GM20000 (cell line): Measurements from ENCODE around the gene IL17B.
"Not testable (repeated sequence)": the region's sequence is repeated elsewhere in the genome, so short reads cannot be mapped to it uniquely, and the experiment has no call there.

Experiments
- DNase-seq: peaks from one replicate; pipeline ENCODE4 v3.0.0; 2012; ENCODE audit warnings: low spot score
- CTCF ChIP-seq: IDR thresholded peaks from 2 replicates; pipeline ENCODE4 v1.5.1; 2012; ENCODE audit warnings: mild to moderate bottlenecking, control low read depth; ENCODE audit errors: extremely low read depth, missing control alignments

The IL17B gene

GRCh38 chr5:149405550-149406202, 26.6 kb upstream of the IL17B start:
- DNase-seq = no peak
- TF ChIP-seq CTCF = no peak

- TF ChIP-seq CTCF = no peak
- DNase-seq = no peak
Measured at GRCh38 chr5:149404746-149405549, 25.9 kb upstream of the IL17B start.

- TF ChIP-seq CTCF = no peak
- no peak for DNase-seq
Measured at GRCh38 chr5:149403923-149404745, 25.0 kb upstream of the IL17B start.

GRCh38 chr5:149402291-149402690, 23.2 kb upstream of the IL17B start:
- no peak for DNase-seq
- TF ChIP-seq CTCF = no peak

- no peak for DNase-seq
- no peak for TF ChIP-seq CTCF
Measured at GRCh38 chr5:149401051-149401450, 22.0 kb upstream of the IL17B start.

GRCh38 chr5:149400304-149400703, 21.2 kb upstream of the IL17B start:
- TF ChIP-seq CTCF = no peak
- no peak for DNase-seq

- DNase-seq = no peak
- TF ChIP-seq CTCF = no peak
Measured at GRCh38 chr5:149399775-149400174, 20.7 kb upstream of the IL17B start.

GRCh38 chr5:149398747-149399266, 19.7 kb upstream of the IL17B start:
- DNase-seq = not testable (repeated sequence)
